Activated CD4-positive, alpha-beta T cell treated with anti-CD3 and anti-CD28 coated beads for 4 hours (primary cell): ENCODE data around the gene NFATC2.

Experiments
- DNase-seq, 2 donors: peaks; one replicate each; pipeline ENCODE4 v3.0.0-alpha.2; 2020

NFATC2 gene

GRCh38 chr20:51426718-51427650 is 115.5 kb downstream of the NFATC2 start:
- DNase-seq = no peak

GRCh38 chr20:51425347-51426106 is 117.0 kb downstream of the NFATC2 start:
- no peak for DNase-seq

- DNase-seq = peak; percentile 46 to 49
Observed at GRCh38 chr20:51424270-51425117, 118.0 kb downstream of the NFATC2 start.

GRCh38 chr20:51423810-51424209 is 118.7 kb downstream of the NFATC2 start:
- no peak for DNase-seq

GRCh38 chr20:51423290-51423667 is 119.2 kb downstream of the NFATC2 start:
- DNase-seq = no peak

DNA sequence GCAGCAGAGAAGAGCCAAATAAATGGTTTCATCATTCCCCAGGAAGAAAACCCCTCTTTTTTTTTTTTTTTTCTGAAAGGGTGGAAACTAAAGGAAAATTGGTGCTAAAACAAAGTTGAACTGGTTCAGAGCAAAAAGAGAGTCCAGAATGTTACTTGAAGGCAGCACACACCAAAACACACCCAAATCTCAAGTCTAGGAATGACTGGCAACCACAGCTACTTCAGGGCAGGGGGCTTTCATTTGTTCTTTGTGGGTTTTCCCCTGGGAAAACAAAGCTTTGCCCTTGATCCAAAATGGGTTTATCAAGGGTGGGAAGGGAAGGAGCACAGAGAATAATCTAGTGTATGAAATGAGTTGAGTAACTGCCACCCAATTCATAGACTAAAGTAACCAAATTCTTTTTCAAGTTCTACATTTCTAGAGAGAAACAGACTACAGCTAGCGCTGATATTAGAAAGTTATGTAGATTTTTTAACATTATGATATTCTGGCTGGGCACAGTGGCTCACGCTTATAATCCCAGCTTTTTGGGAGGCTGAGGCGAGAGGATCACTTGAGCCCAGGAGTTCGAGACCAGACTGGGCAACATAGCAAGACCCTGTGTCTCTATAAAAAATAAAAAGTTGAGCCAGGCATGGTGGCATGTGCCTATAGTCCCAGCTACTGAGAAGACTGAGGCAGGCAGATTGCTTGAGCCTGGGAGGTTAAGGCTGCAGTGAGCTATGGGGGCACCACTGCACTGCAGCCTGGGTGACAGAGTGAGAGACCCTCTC is 119.8 kb downstream of the NFATC2 start:
- no peak for DNase-seq

GRCh38 chr20:51420805-51421204 is 121.7 kb downstream of the NFATC2 start:
- DNase-seq = no peak

DNA sequence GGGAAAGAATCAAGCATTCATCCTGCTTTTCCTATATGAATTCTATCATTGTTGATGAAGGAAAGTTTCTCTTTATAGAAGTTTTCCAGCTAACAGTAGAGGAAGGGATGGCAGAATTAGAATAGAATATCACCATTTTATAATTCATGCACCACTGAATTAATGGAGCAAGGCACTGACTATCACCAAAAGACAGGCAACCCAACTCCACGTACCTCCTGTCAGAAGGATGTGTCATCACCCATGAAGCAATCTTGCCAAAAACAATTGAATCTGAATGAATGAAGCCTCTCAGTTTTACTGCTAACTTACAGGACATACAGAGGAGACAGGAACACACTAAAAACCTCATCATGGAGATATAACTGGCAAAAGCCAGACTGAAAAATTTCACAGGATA is 122.4 kb downstream of the NFATC2 start:
- DNase-seq = no peak

DNA sequence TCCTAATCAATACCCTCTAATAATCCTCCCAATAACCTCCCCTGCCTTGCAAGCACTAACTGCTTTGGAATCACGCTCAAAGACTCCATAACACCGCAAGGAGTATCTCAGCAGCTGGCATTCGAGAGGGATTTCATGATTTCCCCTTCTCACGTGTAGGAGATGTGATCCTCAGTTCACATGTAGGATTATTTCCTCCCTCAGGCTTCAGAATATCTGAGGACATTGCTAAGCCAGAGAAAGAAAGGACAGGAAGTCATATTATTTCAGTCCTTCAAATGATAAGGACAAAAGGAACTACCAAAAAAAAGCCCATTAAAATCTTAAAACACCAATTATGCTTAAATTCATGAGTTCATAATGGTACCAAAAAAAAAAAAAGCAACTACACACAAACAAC is 122.9 kb downstream of the NFATC2 start:
- no peak for DNase-seq

DNA sequence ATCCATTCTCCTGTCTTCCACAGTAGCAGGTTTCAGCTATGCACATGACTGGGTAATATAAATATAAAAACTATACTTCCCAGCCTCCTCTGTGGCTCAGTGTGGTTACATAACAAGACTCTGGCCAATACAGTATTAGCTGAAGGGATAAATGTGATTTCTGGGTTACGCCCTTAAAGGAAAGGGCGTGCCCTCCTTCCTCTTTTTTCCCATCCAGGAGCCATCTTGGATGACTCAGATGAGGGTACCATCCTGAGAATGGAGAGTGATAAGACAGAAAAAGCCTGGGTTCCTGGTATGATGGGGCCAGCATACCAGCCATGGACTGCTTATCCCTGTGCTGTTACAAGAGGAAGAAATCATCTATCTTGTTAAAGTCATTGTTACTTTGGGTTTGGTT is 123.3 kb downstream of the NFATC2 start:
- DNase-seq = no peak

DNA sequence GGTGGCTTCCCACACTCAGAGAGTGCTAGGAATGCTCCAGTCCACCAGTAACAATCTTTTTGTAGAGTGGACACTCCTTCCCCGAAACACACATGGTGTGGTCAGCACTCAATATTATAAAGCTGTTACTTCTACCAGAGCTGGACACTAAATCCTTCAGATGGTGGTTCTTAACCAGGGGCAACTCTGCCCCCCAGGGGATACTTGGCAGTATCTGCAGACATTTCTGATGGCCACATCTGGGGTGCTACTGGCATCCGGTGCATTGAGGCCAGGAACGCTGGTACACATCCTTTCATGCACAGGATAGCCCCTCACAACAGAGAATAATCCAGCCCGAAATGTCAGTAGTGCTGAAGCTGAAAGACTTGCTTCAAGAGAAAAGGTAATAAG is 124.4 kb downstream of the NFATC2 start:
- DNase-seq = no peak

DNA sequence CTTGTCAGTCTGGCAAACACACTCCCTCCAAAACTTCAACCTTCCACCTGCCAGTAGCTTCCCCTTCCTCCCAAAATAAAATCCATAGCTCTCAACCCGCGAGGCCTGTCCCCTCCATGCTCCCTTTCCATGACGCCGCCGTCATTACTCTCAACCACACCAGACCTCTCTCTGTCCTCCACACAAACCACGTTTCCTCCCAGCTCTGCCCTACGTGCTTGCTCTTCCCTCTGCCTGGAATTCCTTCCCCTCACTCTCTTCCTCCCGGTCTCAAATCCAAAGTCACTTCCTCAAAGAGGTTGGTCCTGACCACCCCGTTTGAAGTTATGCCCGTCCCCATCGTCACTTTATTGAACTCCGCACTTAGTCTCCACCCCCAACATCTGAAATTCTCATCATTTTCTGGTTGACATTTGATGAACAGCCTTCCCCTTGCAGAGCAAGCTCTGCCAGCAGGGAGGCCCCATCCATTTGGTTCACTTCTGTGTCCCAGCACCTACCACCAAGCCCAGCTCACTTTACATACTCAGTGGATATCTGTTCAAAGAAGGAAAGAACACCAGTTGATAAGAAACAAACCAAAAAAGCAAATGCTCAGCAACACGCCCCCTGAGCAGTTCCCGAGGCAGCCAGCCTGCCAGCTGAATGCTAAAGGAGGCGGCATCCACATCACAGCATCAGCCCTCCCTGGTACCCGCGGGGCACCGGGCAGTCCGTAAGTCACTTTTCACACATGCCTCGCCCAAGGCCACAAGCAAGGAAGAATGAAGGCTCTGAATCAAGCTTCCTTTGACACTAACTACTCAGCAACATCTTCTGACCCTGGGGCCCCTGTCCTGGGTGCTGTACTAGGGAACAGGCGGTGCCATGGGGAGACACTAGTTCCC is 125.0 kb downstream of the NFATC2 start:
- DNase-seq = no peak

DNA sequence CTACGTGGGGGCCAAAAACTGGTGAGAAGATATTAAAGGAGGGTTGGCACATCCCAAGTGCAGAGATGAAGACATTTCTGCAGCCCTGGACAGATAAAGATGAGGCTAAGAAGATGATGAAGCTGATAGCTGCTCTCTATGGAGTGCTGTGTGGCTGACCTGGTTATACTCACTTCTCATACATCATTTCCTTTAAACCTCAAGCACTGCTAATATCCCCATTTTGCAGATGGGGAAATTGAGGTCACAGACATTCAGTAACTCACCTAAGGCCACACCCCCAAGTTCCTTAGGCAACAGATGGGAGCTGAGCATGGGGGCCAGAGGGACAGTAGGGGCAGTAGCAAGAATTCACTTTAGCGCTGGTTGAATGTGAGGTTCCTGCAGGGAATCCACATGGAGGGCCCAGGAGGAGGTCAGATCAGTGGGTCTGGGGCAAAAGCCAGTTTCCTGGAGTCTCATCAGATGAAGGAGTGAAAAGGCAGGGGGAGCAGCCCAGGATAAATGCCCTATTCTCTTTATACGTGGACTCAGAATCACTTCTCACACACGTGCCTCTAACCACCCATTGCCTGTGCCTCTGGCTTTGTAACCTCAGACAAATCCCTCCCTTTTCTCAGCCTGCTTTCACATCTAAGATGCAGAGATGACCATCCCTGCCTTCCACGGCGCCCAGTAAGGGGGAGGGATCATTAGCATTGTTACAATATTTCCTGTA is 125.8 kb downstream of the NFATC2 start:
- DNase-seq = no peak

GRCh38 chr20:51413857-51414256 is 128.7 kb downstream of the NFATC2 start:
- DNase-seq = no peak

DNA sequence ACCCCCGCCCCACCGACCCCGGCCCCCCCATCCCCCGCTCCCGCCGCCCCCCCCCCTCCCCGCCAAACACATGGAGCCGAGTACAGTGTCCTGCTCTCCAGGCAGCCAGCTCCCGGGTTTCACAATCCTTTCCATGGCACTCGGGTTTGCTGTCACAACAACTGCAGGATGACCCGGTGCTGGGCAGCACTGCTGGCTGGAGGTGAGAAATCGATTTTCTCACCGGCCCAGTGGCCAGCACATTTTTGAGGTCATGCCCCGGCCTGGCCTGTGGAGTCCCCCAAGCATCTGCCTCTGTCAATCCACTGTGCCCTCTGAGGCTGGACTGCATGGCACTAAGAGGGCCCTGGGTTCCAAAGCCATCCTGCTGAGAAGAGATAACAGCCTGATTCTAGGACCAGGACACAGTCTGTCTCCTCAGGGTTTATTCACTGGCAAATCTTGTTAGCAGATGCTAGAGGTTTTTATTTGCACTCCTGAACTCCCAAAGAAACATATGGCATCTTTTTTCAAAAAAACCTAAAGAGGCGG is 129.5 kb downstream of the NFATC2 start:
- DNase-seq = no peak

- DNase-seq = no peak
Observed at GRCh38 chr20:51412333-51412871, 130.1 kb downstream of the NFATC2 start.

DNA sequence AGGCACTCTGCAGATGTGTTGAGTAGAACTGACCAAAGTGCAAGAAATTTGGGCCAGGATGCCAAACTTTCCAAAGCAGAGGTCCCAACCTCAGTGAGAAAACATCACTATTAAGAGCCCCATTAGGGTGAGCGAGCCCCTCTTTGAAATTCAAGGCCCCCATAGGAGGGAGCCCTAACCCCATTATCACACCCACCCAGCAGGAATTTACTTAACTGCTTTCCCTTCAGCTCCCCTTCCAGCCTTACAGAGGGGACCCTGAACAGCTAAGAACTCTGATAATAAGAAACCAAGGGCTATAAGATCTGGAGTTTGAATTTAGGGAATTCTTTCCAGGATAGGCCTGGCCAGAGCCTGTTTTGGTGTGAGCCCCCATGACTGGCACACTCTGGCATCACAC is 130.6 kb downstream of the NFATC2 start:
- DNase-seq = no peak

DNA sequence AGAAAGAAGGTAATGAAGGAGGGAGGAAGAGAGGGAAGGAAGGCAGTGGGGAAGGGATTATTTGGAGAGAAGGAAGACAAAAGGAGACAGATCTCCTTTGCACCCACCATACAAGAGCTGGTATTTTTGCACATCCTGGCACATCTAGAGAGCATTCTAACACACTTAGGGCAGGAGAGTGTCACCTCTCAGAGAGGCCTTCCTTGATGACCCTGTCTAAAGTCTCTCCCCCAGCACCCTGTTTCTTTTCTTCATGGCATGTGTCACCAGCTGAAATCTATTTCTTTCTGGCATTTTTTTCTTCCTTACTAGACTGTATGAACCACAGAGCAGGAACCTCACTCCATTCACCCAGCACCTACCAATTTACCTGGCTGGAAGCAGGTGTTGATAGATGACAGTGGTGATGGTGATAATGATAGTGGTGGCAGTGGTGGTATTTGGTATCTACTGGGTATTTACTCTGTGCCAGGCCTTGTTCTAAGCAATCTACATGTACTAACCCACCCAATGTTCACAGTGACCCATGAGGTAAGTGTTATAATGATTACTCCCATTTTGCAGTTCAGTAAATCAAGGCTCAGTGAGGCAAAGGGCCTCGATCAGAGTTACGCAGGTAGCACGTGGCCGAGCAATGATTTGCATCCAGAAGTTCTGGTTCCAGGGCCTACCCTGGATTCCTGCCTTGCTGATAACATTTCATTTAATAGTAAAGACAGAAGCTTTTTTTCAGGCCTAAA is 131.8 kb downstream of the NFATC2 start:
- DNase-seq = no peak

- no peak for DNase-seq
Observed at GRCh38 chr20:51409192-51409880, 133.2 kb downstream of the NFATC2 start.
